Liver (tissue), 3 donors: Measurements from ENCODE around the gene RIGI.

ENCODE experiments used
- CTCF ChIP-seq: fragments of 150-350 bp; IDR thresholded peaks from 2 replicates; pipeline ENCODE4 v1.5.1; 2017; ENCODE audit warnings: improper control_type of control experiment, low read depth, low read length; ENCODE audit not compliant: missing input control
- EGR1 ChIP-seq, 2 donors: IDR thresholded peaks; 2 replicates each; pipeline ENCODE4 v1.6.1; 2016 to 2018; ENCODE audit warnings: antibody characterized with exemption in 2 of 2, low read depth in 2 of 2
- FOXA1 ChIP-seq: IDR thresholded peaks from 2 replicates; pipeline ENCODE4 v1.6.1; 2016; ENCODE audit warnings: antibody characterized with exemption
- GABPA ChIP-seq, 2 donors: IDR thresholded peaks in 1 of 2; conservative IDR thresholded peaks in 1 of 2; 2 replicates each; pipeline ENCODE4 v1.6.1; 2016; ENCODE audit warnings: antibody characterized with exemption in 2 of 2, mild to moderate bottlenecking in 1 of 2, moderate library complexity in 1 of 2
- JUND ChIP-seq, 2 donors: IDR thresholded peaks; 2 replicates each; pipeline ENCODE4 v1.6.1; 2016; ENCODE audit warnings: antibody characterized with exemption in 2 of 2
- RAD21 ChIP-seq, 2 donors: IDR thresholded peaks; 2 replicates each; pipeline ENCODE4 v1.6.1; 2016; ENCODE audit warnings: antibody characterized with exemption in 2 of 2, mild to moderate bottlenecking in 2 of 2
- REST ChIP-seq: IDR thresholded peaks from 2 replicates; pipeline ENCODE4 v1.6.1; 2016; ENCODE audit warnings: antibody characterized with exemption, mild to moderate bottlenecking
- TAF1 ChIP-seq: conservative IDR thresholded peaks from 2 replicates; pipeline ENCODE4 v1.6.1; 2016; ENCODE audit warnings: antibody characterized with exemption, mild to moderate bottlenecking
- YY1 ChIP-seq: IDR thresholded peaks from 2 replicates; pipeline ENCODE4 v1.6.1; 2016; ENCODE audit warnings: antibody characterized with exemption, mild to moderate bottlenecking
- ZBTB33 ChIP-seq: IDR thresholded peaks from 2 replicates; pipeline ENCODE4 v1.6.1; 2016; ENCODE audit warnings: antibody characterized with exemption
- donor health status: healthy.
- donor health status: healthy.

GRCh38 chr9:32486839-32487562, 39.0 kb downstream of the RIGI start:
- TF ChIP-seq CTCF (no peak), YY1 (peak; percentile 45), GABPA (IDR thresholded peaks at IDR 0.05 in 1 of 2, conservative IDR thresholded peaks at IDR 0.05 in 1 of 2) (no peak), TAF1 (no peak), FOXA1 (no peak), EGR1 (IDR thresholded peaks at IDR 0.05; ENCODE audit: low read depth in 2 of 2) (no peak), ZBTB33 (peak; percentile 27), JUND (IDR thresholded peaks at IDR 0.05) (peak; percentile 30 to 33), REST (no peak), RAD21 (IDR thresholded peaks at IDR 0.05) (peak in 1 of 2 donors; percentile 39)
